Superior temporal gyrus (tissue), 1 donor: ENCODE data around the gene HIPK4.
"Not testable (repeated sequence)": the region's sequence is repeated elsewhere in the genome, so short reads cannot be mapped to it uniquely, and the experiment has no call there.

Experiments used
- DNase-seq: peaks from one replicate; pipeline ENCODE4 v3.0.0-alpha.2; 2016; ENCODE audit errors: extremely low spot score

Gene HIPK4

DNA sequence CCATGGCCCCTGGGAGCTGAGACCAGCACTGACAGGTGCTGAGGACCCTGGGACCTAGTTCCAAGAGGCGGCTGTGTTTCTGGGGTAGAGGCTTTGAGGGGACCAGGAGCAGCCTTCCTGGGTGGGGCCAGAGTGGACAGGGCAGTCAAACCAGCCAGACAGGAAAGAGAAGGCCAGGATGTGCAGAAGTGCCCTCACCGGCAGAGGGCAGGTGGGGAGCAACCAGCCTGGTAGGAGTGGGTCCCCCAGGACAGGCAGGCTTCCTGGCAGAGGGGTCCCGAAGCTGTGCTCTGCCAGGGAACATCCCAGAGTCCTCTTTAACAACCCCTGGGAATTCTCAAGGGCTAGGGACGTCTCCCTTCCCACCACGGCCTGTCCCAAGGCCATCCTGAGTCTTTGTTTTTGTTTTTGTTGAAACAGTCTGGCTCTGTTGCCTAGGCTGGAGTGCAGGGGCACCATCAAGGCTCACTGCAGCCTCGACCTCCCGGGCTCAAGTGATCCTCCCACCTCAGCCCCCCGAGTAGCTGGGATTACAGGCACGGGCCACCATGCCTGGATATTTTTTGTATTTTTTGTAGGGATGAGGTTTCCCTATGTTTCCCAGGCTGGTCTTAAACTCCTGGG lies 3.0 kb upstream of the HIPK4 start:
- DNase-seq = no peak

DNA sequence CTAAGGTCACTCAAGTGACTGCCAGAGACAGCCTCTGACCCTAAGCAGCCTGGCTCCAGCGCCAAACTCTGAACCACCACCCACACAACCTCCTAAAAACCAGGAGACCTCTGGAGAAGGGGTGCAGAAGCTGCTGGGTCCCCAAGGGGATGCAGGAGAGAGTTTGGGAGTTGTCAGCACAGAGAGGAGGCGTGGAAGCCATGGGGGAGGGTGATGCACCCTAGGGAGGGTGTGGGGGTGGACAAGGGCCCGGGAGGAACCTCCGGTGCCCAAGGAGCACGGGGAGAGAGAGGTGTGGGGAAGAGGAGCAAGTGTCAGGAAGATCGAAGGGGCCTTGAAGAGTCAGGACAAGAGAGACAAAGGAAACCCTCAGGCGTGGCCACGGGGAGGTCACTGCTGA lies 2.1 kb upstream of the HIPK4 start:
- no peak for DNase-seq

DNA sequence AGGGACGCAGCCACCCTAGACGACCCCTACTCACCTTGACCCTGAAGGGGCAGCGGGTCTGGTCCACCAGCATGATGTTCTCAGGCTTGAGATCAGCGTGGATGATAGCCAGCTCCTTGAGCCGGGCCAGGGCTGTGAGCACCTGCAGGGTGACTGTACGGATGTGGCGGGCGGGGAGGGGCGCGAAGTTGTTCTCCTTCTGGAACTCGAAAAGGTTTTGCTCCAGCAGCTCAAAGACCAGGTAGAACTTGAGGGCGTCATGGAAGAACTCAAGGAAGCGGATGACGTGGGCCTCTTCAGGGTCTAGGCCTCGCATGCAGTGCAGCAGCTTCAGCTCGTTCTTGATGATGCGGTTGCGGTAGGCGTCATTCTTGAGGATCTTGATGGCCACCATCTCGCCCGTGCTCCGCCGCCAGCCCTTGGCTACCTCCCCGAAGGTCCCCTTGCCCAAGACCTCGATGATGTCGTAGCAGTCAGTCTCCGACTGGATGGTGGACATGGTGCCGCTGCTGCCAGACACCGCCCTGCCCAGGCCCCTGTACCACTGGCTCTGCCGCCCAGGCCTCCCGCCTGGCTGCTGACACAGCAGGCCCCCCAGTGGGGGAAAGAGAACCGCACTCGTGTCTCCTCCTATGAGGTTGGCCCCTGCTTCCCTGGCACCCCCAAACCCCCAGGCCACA lies 437 bp downstream of the HIPK4 start:
- no peak for DNase-seq

DNA sequence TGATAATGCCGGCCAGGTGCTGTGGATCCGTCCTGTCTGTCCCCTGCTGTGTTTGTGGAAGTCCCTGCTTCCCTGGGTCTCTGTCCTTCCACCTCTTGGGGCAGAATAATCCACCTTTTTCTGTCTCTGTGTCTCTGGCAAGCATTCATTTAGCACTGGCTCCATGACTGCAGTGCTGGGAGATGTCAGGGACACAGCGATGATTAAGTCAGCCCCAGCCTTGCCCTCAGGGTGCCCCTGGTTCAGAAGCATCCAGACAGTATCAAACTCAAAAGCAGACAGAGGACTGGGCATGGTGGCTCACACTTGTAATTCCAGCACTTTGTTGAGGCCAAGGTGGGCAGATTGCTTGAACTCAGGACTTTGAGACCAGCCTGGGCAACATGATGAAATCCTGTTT lies 1.5 kb downstream of the HIPK4 start:
- no peak for DNase-seq

DNA sequence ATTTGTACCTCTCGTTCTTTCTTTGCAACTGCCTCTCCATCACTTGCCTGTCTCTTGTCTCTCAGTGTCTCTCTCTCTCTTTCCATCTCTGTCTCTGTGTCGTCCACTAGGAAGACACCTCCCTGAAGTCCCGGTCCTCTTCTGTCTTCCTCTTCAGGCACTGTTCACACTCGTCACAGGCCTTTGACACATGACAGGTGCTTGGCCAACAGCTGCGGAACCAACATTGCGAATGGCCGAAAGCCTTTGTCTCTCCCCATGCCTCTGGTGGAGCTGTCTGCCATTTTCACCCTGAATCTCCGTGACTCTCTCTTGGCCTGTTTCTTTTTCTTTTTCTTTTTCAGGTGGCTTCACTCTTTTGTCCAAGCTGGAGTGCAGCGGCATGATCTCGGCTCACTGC lies 2.8 kb downstream of the HIPK4 start:
- DNase-seq = no peak

DNA sequence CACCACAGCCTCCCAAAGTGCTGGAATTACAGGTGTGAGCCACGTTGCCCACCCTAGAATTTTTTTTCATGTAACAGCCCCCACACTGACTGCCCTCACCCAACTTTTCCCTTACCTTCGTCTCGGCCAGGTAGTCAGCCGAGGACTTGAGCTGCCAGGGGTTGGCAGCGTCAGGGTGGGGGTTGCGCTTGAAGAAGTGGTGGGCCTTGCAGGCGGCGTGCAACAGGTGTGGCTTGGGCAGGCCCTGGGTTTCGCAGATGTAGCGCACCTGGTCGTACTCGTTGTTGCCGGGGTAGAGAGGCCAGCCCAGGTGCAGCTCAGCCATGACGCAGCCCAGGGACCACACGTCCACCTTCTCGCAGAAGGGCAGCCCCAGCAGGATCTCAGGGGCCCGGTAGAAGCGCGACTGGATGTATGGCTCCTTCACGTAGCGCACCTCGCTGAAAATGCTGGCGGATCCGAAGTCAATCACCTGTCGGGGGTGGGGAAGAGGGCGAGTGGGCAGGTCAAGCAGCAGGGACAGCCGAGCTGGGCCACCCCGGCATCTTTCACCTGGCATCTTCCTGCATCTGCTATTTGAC lies 6.2 kb downstream of the HIPK4 start:
- DNase-seq = no peak

DNA sequence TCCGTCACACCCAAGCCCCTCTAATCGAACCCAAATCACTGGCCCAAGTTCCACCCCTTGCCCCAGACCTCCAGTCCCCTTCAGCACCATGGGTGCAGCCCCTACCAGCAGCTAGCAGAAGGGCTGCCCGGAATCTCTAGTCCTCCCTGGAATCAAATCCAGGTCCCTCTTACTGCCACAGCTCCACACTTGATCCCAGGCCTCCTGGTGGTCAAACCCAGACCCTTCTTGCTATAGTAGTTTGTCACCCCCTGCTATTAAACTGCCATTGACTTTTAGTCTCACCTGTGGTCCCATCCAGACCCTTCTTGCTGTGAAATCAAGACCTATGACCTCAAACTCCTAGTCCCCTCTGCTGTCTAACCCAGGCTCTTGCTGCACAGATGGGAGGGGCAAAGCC lies 8.7 kb downstream of the HIPK4 start:
- DNase-seq = no peak

DNA sequence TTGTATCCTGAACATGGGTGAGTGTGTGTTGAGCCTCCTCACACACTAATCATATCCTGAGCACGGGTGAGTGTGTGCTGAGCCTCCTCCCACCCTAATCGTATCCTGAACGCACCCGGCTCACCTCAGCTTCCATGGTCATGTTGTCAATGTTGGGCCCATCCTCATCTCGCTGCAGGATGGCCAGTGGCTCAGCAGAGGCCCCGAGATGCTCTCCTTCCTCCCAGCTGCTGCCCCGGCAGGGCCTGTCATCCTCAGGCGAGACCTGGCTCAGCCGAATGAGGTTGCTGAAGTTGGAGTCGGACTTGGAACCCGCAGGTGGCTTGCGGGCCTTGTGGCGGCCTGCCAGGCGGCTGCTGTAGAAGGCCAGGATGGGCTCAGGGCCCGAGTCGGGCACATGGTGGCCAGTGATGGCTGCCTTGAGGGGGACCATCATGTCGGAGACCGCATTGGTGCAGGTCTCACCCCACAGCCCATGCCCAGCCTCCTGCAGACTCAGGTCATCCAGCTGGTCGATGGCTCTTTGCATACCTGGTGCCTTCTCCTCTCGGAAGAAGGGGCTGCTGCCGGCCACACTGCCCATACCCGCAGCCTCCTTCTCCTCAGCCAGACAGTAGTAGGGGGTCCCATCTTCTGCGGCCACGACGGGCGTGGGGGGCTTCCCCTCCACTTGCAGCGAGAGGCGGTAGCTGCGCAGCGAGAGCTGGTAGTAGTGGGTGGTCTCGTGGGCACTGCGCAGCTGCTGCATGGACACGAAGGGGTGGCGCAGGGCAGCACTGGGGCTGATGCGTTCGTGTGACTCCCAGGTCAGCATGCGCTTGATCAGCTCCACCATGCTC lies 9.6 kb downstream of the HIPK4 start:
- no peak for DNase-seq

DNA sequence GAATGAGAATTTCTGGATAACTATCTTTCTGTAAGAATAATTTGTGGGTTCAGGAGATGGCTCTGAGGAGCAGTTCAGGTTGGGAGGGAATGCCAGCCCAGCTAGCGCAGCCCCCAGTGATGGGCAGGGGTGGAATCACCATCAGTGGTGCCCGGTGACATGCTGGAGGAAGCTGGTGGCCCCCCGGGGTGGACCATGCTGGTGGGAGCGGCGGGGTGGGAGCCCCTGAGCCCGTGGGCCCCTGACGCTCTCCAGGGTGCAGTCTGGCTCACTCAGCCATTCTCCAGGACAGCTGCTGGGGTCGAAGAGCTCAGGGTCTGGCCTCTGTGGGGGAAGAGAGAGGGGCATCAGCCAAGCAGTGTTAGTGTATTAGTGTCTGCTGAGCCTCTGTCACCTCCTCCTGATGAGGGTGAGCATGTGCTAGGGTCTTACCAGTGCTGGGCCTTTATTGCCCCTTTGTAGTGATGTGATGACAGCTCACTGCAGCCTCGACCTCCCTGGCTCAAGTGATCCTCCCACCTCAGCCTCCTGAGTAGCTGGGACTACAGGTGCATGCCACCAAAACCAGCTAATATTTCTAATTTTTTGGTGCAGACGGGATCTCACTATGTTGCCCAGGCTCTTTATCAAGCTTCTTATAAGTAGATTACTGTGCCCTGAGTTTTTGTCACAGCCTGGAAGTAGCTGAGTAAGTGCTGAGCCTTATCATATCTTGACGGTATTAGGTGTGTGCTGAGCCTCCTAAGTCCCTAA lies 10.4 kb downstream of the HIPK4 start:
- no peak for DNase-seq

DNA sequence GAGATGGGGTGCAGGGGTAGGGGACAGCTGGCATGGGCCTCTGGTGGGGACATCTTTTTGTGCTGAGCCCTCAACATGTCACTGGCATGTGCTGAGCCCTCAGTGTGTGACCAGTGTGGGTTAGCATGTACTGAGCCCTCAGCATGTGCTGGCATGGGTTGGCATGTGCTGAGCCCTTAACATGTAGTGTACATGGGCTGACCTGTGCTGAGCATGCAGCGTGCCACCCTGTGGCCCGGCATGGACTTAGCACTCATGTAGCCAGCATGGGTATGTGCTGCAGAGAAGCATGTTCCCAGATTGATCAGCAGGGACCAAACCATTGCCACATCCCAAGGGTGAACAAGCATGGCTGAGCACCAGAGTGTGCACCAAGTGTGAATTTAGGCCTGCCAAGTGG lies 11.5 kb downstream of the HIPK4 start:
- DNase-seq = no peak

DNA sequence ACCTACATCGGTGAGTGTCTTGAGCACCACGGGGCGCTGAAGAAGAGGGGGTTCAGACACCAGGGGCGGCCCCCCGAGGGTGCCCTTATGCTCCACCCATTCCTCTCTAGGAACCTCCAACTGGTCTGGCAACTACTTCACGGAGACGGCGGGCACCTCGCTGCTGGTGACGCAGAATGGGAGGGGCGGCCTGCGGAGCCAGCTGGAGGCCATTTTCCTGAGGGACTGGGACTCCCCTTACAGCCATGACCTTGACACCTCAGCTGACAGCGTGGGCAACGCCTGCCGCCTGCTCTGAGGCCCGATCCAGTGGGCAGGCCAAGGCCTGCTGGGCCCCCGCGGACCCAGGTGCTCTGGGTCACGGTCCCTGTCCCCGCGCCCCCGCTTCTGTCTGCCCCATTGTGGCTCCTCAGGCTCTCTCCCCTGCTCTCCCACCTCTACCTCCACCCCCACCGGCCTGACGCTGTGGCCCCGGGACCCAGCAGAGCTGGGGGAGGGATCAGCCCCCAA lies 12.1 kb downstream of the HIPK4 start:
- DNase-seq = no peak

DNA sequence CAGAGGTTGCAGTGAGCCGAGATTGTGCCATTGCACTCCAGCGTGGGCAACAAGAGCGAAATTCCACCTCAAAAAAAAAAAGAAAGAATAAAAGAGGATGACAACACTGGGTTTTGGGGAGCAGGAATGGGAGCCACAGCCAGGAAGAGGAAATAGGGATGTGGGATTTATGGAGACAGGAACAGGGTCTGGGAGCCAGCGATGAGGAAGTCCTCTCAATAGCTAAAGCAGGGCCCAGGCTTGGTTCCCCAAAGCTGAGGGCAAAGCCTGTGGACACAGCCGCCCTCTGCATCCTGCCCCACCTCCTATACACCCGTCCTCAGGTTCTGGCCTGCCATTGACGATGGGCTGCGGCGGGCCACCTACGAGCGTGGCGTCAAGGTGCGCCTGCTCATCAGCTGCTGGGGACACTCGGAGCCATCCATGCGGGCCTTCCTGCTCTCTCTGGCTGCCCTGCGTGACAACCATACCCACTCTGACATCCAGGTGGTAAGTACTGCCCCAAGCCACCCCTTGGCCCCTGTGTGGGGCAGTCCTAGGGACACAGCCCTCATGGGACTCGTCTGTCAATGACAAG lies 13.6 kb downstream of the HIPK4 start:
- DNase-seq = no peak

DNA sequence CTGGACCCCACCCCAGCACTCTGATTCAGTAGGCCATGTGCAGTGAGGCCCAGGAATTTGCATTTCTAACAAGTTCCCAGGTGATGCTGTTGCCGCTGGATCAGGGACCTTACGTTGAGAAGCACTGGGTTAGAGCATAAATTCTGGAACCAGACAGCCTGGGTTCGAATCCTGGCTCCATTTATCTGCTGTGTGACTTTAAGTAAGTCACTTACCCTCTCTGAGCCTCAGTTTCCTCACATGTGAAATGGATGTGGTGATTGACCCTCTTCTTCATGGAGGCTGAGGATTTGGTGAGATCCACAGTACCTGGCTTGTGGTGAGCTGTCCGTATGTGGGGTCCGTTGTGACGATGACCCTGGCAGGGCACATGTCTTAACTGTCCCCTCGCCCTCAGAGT lies 15.9 kb downstream of the HIPK4 start:
- no peak for DNase-seq

DNA sequence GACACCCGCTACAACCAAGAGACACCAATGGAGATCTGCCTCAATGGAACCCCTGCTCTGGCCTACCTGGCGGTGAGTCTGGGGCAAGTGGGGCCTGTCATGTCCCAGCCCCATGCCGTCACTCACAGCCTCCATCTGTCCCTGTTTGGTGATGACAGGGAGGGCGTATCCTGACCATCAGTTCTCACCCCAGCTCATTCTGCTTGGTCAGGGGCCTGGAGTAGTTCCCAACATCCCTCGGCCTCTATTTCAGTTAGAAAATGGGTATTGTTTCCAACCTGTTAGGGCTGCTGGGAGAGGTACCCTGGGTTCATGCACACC lies 18.2 kb downstream of the HIPK4 start:
- DNase-seq = no peak

DNA sequence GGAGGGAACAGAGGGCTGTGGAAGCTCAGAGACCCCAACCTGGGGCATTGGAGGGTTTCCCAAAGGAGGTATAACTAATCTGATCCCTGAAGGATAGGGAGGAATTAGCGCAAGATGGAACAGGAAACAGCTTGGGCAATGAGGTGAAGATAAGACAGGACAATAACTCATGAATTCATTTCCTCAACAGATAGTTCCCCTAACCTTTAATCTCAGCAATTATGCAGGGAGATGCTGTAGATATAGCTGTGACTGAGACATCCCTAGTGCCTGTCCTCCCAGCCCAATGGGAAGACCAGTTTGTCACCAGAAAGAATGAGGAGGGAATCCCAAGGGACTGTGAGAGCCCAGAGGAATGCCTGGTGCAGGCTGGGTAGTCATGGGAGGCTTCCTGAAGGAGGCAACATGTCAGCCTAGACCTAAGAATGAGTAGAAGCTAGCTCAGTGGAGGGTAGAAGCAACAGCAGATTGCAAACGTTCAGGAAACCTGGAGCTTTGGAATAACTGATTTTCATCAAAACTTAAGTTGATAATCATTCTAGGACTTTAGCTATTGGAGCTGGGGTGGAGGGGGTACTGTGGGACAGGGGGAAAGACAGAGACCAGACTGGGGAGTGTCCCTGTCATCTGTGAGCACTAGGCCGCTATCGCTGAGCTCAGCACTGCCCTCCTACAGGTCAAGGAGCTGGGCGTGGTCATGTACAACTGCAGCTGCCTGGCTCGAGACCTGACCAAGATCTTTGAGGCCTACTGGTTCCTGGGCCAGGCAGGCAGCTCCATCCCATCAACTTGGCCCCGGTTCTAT lies 18.8 kb downstream of the HIPK4 start:
- DNase-seq = no peak

DNA sequence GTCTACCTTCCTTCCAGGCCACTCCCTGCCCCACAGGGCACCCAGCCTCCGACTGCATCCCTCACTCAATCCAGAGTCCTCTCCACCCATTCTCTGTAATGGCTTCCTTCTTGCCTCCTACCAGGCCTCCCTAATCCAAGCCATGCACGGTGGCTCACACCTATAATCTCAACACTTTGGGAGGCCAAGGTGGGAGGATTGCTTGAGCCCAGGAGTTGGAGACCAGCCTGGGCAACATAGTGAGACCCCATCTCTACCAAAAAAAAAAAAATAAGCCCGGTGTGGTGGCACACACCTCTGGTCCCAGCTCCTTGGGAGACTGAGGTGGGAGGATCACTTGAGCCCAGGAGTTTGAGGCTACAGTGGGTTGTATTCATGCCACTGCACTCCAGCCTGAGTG lies 19.7 kb downstream of the HIPK4 start:
- DNase-seq = not testable (repeated sequence)

DNA sequence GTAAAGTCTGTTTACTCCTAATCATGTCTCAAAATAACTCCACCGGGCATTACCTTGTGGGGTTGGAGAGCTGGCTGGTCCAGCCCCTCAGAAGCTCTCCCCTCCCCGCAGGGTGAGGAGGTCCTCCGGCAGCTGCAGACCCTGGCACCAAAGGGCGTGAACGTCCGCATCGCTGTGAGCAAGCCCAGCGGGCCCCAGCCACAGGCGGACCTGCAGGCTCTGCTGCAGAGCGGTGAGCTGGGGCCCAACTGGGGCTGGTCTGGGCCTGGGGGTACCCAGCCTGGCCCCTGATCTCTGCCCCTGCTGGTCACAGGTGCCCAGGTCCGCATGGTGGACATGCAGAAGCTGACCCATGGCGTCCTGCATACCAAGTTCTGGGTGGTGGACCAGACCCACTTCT lies 20.2 kb downstream of the HIPK4 start:
- DNase-seq = no peak

DNA sequence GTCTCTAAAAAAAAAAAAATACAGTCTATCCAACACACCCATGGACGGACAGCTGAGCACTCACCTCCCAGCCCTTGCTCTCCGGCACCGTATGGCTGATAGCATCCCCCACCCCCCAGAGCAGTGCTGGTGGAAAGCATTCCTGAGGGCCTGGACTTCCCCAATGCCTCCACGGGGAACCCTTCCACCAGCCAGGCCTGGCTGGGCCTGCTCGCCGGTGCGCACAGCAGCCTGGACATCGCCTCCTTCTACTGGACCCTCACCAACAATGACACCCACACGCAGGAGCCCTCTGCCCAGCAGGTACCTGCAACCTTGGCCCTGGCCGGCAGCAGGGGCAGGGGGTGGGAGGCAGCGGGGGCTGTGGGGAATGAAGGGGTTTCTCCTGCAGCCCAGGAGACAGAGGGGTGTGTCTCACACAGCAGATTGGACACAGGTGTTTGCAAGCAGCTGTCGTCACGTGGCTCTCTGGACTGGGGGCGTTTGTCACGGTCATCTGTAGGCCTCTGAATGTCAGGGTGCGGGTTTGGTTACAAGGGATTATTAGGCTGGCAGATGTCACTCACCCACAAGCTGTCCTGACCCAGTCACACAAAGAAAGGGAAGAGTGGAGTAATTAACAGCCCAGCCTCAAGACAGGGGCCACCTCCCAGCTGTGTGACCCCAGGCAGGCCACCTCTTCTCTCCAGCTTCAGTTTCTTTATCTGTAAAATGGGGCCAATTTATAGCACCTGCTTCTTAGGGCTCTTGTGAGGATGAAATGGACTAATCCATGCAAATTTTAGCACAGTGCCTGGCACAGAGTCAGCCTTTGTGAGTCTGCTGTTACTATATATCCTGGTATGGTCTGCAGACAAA lies 22.2 kb downstream of the HIPK4 start:
- DNase-seq = no peak

DNA sequence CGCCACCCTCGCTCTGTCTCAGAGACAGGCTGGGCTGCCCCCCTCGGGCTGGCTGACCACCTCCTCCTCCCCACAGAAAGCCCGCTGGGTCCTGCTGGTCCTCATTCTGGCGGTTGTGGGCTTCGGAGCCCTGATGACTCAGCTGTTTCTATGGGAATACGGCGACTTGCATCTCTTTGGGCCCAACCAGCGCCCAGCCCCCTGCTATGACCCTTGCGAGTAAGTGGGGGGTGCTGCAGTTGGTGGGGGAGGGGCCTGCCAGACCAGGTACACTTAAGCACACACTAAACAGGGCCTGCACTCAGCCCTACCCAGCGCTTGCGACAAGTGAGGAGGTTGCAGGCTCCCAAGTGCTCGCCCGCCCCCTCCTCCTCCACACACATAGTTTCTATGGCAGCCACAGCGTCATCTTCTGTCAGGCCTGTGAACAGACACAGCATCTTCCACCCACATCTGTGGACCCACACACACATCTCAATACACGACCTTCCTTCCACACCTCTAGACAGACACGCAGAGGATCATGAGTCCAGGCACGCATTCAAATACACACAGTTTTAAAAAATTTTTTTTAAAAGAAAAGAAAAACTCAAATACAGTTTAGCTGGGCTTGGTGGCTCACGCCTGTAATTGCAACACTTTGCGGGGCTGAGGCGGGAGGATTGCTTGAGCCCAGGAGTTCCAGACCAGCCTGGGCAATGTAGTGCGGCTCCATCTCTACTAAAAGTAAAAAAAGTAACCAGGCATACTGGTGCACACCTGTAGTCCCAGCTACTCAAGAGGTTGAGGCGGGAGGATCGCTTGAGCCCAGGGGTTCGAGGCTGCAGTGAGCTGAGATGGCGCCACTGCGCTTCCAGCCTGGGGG lies 23.1 kb downstream of the HIPK4 start:
- DNase-seq = peak; percentile 41
